Mucosa of descending colon (tissue), 3 donors: ENCODE measurements around the gene SLIT1. TPM values are rescaled to one million over a fixed set of nuclear protein-coding genes. Genes with fewer than 3 reads are reported as not detected.

Experiments used
- ATAC-seq: fragments of 200-7000 bp; cut with Tn5 transposase; one replicate; pipeline ENCODE4 v1.9.1; 2020; ENCODE audit warnings: mild to moderate bottlenecking, moderate library complexity
- DNase-seq, 3 donors: peaks; one replicate each; pipeline ENCODE4 v3.0.0-alpha.2; 2020
- H3K36me3 ChIP-seq: fragments of 200-600 bp; one replicate; pipeline ENCODE4 v1.8.0; 2021; ENCODE audit warnings: low read depth, mild to moderate bottlenecking
- H3K4me1 ChIP-seq: fragments of 200-600 bp; one replicate; pipeline ENCODE4 v1.8.0; 2021; ENCODE audit warnings: low read depth, mild to moderate bottlenecking
- H3K4me3 ChIP-seq: fragments of 200-600 bp; one replicate; pipeline ENCODE4 v1.8.0; 2021; ENCODE audit warnings: mild to moderate bottlenecking
- H3K9me3 ChIP-seq: fragments of 200-600 bp; one replicate; pipeline ENCODE4 v1.8.0; 2021; ENCODE audit warnings: mild to moderate bottlenecking
- intact Hi-C, 2 donors: fragments of 100-400 bp; cut with DNase I in 1 of 2; cut with micrococcal nuclease in 1 of 2; formaldehyde crosslinking; loops; one replicate each; pipeline versions ENCODE4 v1.11.0 to v1.11.1; 2022; cut with DNase I, micrococcal nuclease
- total RNA-seq, 3 donors: library from RNA; stranded (reverse); fragmentation: NEBNext Ultra II Directional in 2 of 3; extraction: Animal tissue kit (Norgen Biotek cat#: 25700) in 2 of 3; gene quantifications; one replicate each; pipeline versions ENCODE4 v1.2.1 to v1.2.4, GENCODE V29; 2021 to 2023
- TF ChIP-seq, protein P1 (sequence below): fragments of 200-600 bp; IDR thresholded peaks from one replicate; pipeline ENCODE4 v1.8.0; 2022; ENCODE audit warnings: antibody characterized with exemption, mild to moderate bottlenecking
- donor health status: DM: no; HTN: no; CAD: no; lungs with moderate emphysema.
- donor health status: DM: no; HTN: no; CAD: no.
- donor health status: DM: no; HTN: yes; CAD: no.

SLIT1 gene
- total RNA-seq, 3 donors from 2014 or later, result 0.17 to 1.1 (median 0.24) TPM

DNA sequence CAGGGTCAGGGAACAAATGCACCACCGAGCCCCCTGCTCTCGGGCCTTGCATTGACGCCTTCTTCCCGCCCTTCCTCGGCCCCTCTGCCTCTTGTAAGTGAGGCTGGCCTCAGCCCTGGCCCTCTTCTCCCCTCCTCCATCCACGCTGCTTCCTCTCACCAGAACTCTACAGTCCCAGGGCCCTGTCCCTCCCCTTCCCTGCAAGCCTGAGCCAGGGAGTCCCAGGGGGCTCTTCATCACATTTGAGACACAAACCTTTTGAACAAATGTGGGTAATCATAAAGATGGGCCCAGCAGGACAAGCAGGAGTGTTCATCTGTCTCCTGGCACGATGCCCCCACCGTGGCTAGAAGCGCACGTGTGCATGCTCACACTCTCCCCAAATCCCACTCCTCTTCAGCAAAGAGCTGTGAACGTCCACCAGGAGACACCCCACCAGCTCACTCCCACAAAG is 57.7 kb downstream of the SLIT1 start:
- H3K4me3 ChIP-seq, result no peak overlapping the region
- ATAC-seq (no peak), DNase-seq (no peak)
- H3K4me1 ChIP-seq, result no peaks in the 10 kb centered on the region
- TF ChIP-seq, protein P1, sequence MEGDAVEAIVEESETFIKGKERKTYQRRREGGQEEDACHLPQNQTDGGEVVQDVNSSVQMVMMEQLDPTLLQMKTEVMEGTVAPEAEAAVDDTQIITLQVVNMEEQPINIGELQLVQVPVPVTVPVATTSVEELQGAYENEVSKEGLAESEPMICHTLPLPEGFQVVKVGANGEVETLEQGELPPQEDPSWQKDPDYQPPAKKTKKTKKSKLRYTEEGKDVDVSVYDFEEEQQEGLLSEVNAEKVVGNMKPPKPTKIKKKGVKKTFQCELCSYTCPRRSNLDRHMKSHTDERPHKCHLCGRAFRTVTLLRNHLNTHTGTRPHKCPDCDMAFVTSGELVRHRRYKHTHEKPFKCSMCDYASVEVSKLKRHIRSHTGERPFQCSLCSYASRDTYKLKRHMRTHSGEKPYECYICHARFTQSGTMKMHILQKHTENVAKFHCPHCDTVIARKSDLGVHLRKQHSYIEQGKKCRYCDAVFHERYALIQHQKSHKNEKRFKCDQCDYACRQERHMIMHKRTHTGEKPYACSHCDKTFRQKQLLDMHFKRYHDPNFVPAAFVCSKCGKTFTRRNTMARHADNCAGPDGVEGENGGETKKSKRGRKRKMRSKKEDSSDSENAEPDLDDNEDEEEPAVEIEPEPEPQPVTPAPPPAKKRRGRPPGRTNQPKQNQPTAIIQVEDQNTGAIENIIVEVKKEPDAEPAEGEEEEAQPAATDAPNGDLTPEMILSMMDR, result no peak
- no peaks in the 10 kb centered on the region for H3K9me3 ChIP-seq
- intact Hi-C loops, result no loop called here
- H3K36me3 ChIP-seq, result no peaks in the 10 kb centered on the region

DNA sequence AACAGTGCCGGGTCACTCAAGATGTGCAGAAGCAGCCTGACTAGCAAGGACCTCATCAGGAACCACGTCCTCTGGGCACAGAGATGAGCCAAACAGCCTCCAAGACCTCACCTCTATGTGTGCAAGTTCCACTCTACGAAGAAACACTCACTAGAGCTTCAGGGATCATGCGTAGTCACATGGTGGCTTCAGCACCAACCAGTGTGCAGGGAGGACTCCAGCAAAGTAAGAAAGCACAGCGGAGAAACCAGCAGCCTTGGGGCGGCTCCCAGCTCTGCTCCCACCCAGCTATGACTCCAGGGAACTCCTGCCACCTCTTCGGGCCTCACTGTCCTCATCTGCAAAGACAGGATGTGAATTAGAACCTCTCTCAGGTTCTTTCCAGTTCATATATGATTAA is 58.2 kb downstream of the SLIT1 start:
- H3K36me3 ChIP-seq, result no peaks in the 10 kb centered on the region
- H3K4me3 ChIP-seq, result no peak overlapping the region
- no peaks in the 10 kb centered on the region for H3K9me3 ChIP-seq
- no peak for ATAC-seq
- no peak for DNase-seq
- no peaks in the 10 kb centered on the region for H3K4me1 ChIP-seq
- intact Hi-C loops, result no loop called here
- TF ChIP-seq, protein P1, result no peak

DNA sequence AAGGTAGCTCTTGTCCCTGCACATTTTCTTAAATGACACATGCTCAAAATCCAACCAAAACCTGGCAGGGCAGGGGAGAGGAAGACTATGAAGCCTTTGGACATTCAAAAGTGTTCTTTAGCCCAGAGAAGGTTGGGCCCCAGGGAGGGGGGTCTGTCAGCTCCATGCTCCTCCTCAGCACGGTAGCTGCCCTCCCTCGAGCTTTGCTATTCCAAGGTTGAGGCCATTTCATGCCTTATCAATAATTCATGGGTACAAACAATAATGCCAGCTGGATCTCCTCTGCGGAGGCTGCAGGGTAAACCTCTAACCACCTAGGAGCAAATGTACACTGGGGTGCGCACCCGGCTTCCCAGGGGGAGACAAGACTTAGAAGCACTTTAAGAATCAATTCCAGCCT is 61.5 kb downstream of the SLIT1 start:
- TF ChIP-seq, protein P1, result no peak
- intact Hi-C loops, result no loop called here
- Histone ChIP-seq H3K9me3 (no peaks in the 10 kb centered on the region), H3K4me1 (no peaks in the 10 kb centered on the region), H3K36me3 (no peaks in the 10 kb centered on the region), H3K4me3 (no peak overlapping the region)
- DNase-seq, result no peak
- no peak for ATAC-seq

DNA sequence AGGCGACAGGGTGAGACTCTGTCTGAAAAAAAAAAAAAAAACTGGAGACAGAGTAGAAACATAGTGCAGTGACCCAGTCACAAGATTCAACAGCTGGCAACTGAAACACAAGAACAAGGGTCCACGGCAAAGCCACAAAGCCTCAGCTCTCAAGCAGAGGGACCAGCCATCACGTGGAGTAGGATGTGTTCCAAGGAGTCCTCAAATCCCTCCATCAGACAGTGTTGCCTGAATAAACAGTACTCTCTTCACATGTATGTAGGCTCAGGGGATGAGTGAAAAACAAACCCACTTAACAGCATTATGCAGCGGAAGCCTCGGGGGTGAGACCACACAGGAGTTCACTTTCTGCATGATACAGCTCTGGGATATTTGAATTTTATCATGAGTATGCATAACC is 62.0 kb downstream of the SLIT1 start:
- TF ChIP-seq, protein P1, result no peak
- intact Hi-C loops, result no loop called here
- no peaks in the 10 kb centered on the region for H3K4me1 ChIP-seq
- H3K4me3 ChIP-seq, result no peak overlapping the region
- DNase-seq (peak in 1 of 3 donors; percentile 5), ATAC-seq (no peak)
- no peaks in the 10 kb centered on the region for H3K36me3 ChIP-seq
- no peaks in the 10 kb centered on the region for H3K9me3 ChIP-seq

DNA sequence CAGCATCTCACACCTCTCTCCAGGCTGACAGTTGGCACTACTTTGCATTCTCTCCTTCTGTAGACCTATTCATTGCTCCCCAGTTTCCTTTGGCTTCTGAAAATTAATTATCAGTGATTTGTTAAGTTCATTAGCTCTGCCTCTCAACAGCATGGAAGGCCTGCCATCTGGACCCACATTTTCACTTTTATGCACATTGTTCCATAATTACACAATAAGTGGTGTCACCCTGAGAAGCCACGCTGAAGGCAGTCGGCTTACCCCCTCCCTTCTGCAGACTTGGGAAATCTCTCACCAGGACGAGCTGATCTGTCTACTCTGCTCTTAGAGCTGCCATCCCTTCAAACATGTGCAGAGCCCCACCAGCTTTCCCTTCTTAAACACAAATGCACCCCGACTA is 64.7 kb downstream of the SLIT1 start:
- Histone ChIP-seq H3K4me1 (no peaks in the 10 kb centered on the region), H3K9me3 (no peaks in the 10 kb centered on the region), H3K36me3 (no peaks in the 10 kb centered on the region), H3K4me3 (no peak overlapping the region)
- intact Hi-C loops, result no loop called here
- no peak for ATAC-seq
- TF ChIP-seq, protein P1, result no peak
- DNase-seq, result no peak

DNA sequence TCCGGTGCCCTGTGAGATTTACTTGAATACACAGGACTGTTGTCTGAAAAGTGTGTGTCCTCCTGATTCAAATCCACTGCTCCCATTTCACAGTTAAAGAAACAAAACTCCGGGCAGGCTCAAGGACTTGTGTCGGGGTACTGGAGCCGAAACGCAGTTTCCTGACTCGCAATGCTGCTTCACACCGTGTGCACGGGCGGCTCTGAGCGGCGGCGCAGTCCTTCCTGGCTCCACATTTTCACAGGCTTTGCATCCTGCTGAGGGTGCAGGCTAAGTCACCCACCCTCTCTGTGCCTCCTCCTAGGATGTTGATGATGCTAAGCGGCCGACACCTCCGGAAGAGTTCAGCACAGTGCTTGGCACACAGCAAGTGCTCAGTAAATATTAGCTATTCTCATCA is 65.4 kb downstream of the SLIT1 start:
- Histone ChIP-seq H3K9me3 (no peaks in the 10 kb centered on the region), H3K4me3 (no peak overlapping the region), H3K36me3 (no peaks in the 10 kb centered on the region), H3K4me1 (no peaks in the 10 kb centered on the region)
- TF ChIP-seq, protein P1, result no peak
- DNase-seq, result no peak
- intact Hi-C loops, result no loop called here
- ATAC-seq, result no peak
